Kidney (tissue), 14 donors: ENCODE data around the gene STXBP1. TPM values are rescaled to one million over a fixed set of nuclear protein-coding genes. Genes with fewer than 3 reads are reported as not detected.

ENCODE experiments used
- DNase-seq, 5 donors: peaks; one replicate each; pipeline ENCODE4 v3.0.0-alpha.2; 2013 to 2020
- FAIRE-seq: peaks from 2 replicates; lab custom pipeline; 2012; peaks lifted over from hg19 to GRCh38; lab: Jason Lieb, UNC
- H3K27ac ChIP-seq, 2 donors: one replicate each; pipeline ENCODE4 v1.7.0; 2013; ENCODE audit warnings: low read depth in 2 of 2, low read length in 2 of 2, inconsistent platforms in 1 of 2
- H3K27me3 ChIP-seq: one replicate; pipeline ENCODE4 v1.7.1; 2013; ENCODE audit warnings: low read length, inconsistent platforms; ENCODE audit not compliant: control insufficient read depth, insufficient read depth
- H3K36me3 ChIP-seq, 3 donors: one replicate each; pipeline versions ENCODE4 v1.7.0 to v1.7.1; 2013; ENCODE audit warnings: low read length in 3 of 3, control low read depth in 1 of 3, inconsistent platforms in 1 of 3; ENCODE audit not compliant: insufficient read depth in 3 of 3, control insufficient read depth in 2 of 3
- H3K4me1 ChIP-seq, 3 donors: one replicate each; pipeline versions ENCODE4 v1.7.0 to v1.7.1; 2013; ENCODE audit warnings: low read length in 3 of 3, inconsistent platforms in 1 of 3, low read depth in 1 of 3; ENCODE audit not compliant: control insufficient read depth in 2 of 3, insufficient read depth in 2 of 3
- H3K4me3 ChIP-seq, 3 donors: one replicate each; pipeline versions ENCODE4 v1.7.0 to v1.8.1; 2013; ENCODE audit warnings: low read length in 3 of 3, control low read depth in 1 of 3, inconsistent platforms in 1 of 3
- H3K9ac ChIP-seq, 3 donors: one replicate each; pipeline versions ENCODE4 v1.7.0 to v1.7.1; 2013; ENCODE audit warnings: low read length in 3 of 3, control low read depth in 1 of 3, inconsistent platforms in 1 of 3
- H3K9me3 ChIP-seq, 3 donors: one replicate each; pipeline versions ENCODE4 v1.7.0 to v1.7.1; 2013; ENCODE audit warnings: low read length in 3 of 3, control low read depth in 1 of 3, inconsistent platforms in 1 of 3; ENCODE audit not compliant: control insufficient read depth in 2 of 3, insufficient read depth in 1 of 3
- intact Hi-C: fragments of 100-400 bp; cut with DNase I; formaldehyde crosslinking; loops from one replicate; pipeline ENCODE4 v1.11.1; 2022
- polyA plus RNA-seq: library from polyadenylated mRNA; stranded (reverse); fragments of 350-450 nt; fragmentation: Illumina TruSeq; extraction: RNeasy Lipid Tissue Mini Kit (QIAGEN cat#74804); gene quantifications from one replicate; pipeline ENCODE4 v1.2.3, GENCODE V29; 2014; ENCODE audit warnings: low read depth, low replicate concordance; ENCODE audit not compliant: insufficient read depth
- total RNA-seq: library from RNA; stranded (reverse); fragmentation: NEBNext Ultra II Directional; extraction: Animal tissue kit (Norgen Biotek cat#: 25700); gene quantifications from one replicate; pipeline ENCODE4 v1.2.1, GENCODE V29; 2021
- TF ChIP-seq, protein P1 (sequence below): IDR thresholded peaks from 3 replicates; pipeline ENCODE4 v1.5.1; 2012; ENCODE audit warnings: mild to moderate bottlenecking, moderate library complexity, borderline replicate concordance; ENCODE audit not compliant: insufficient read depth; ENCODE audit errors: extremely low read depth
- donor health status: control.
- donor health status: control.
- donor health status: control.
- donor health status: control.
- donor health status: control.
- donor health status: DM: yes; HTN: yes; CAD: no.
- donor health status: Normal renal cell carcinoma (clear cell type).

Gene STXBP1
- total and polyA plus RNA-seq, 2 donors from 2014 or later, result 14.3 to 32.8 TPM

DNA sequence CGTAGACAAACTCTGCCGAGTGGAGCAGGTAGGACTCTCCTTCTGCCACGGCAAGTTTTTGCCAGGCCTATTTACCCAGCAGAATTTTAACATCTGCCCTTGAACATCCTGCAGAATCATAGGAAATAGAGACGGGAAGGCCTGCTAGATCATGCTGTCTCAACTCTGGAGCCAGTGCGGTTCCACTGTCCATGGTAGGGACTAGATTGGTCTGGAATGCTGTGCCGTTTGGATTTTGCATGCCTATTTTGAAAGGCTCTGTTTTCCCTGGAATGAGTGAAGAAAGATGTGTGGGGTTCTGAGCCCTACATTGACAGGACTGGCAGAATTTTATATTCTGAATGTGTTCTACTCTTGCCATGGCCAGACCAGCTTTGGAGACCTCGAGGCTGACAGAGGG, 61.2 kb downstream of the STXBP1 start:
- H3K4me3 ChIP-seq, result no peak overlapping the region
- DNase-seq (no peak), FAIRE-seq (no peak)
- H3K4me1 ChIP-seq, result no peaks in the 10 kb centered on the region
- H3K36me3 ChIP-seq, result peaks cover 3 to 24% (median 8%) of the 10 kb centered on the region in 3 donors
- no peak overlapping the region for H3K9ac ChIP-seq
- no peaks in the 10 kb centered on the region for H3K9me3 ChIP-seq
- H3K27me3 ChIP-seq, result no peaks in the 10 kb centered on the region
- TF ChIP-seq, protein P1, sequence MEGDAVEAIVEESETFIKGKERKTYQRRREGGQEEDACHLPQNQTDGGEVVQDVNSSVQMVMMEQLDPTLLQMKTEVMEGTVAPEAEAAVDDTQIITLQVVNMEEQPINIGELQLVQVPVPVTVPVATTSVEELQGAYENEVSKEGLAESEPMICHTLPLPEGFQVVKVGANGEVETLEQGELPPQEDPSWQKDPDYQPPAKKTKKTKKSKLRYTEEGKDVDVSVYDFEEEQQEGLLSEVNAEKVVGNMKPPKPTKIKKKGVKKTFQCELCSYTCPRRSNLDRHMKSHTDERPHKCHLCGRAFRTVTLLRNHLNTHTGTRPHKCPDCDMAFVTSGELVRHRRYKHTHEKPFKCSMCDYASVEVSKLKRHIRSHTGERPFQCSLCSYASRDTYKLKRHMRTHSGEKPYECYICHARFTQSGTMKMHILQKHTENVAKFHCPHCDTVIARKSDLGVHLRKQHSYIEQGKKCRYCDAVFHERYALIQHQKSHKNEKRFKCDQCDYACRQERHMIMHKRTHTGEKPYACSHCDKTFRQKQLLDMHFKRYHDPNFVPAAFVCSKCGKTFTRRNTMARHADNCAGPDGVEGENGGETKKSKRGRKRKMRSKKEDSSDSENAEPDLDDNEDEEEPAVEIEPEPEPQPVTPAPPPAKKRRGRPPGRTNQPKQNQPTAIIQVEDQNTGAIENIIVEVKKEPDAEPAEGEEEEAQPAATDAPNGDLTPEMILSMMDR, result no peak
- no peak overlapping the region for H3K27ac ChIP-seq
- intact Hi-C loops, result no loop called here

DNA sequence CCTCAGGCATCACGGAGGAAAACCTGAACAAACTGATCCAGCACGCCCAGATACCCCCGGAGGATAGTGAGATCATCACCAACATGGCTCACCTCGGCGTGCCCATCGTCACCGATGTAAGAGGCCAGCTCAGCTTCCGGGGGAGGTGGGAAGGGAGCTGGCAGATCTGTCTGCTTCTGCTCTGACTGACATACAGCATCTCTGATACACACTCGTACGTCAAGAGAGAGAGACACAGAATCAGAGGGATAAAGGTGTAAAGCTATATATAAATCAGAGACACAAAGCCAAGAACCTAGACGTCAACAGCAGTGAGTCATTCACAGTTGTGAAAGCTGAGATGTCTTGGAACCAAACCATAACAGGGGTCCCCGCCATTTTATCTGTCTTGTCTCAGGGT, 64.6 kb downstream of the STXBP1 start:
- no peaks in the 10 kb centered on the region for H3K4me1 ChIP-seq
- H3K9me3 ChIP-seq, result no peaks in the 10 kb centered on the region
- H3K36me3 ChIP-seq, result peaks cover 3 to 26% (median 19%) of the 10 kb centered on the region in 3 donors
- no peak overlapping the region for H3K9ac ChIP-seq
- FAIRE-seq (no peak), DNase-seq (no peak)
- TF ChIP-seq, protein P1, result no peak
- no peak overlapping the region for H3K27ac ChIP-seq
- H3K4me3 ChIP-seq, result no peak overlapping the region
- intact Hi-C loops, result no loop called here
- H3K27me3 ChIP-seq, result no peaks in the 10 kb centered on the region

DNA sequence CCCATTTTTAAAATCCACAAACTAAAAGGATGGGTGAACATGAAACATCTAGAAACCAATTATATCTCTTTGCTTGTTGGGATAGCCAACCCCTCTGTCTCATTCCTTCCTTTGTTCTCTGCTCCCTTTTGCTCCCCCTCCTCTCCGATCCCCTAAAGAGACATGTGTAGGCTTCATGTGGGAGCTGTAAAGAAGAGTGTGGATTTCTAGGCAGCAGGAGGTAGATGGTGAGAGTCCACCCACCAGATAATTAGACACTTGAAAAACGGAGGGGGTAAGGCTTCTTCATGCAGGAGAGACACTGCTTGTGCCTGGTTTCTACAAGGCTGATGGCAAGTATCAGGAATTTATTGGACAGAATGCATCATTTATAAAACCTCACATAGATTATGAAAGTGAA, 67.4 kb downstream of the STXBP1 start:
- peaks cover 0 to 22% (median 17%) of the 10 kb centered on the region in 3 donors for H3K36me3 ChIP-seq
- FAIRE-seq, result no peak
- intact Hi-C loops, result no loop called here

DNA sequence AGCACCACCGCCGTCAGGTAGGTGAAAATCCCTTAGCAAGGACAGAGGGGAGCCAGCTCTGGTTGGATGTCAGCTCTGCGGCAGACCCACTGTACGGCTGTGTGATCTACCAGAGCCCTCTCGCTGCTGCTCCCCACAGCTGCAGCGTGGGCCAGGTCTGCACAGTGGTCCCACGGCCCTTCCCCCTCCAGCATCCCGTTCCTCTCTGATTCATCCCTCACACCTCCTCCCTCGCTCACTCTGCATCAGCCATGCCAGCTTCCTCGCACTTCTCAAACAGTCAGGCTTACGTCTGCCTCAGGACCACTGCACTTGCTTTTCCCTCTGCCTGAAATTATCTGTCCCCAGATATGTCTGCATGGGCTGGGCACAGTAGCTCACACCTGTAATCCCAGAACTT, 68.1 kb downstream of the STXBP1 start:
- intact Hi-C loops, result no loop called here
- H3K9me3 ChIP-seq, result no peaks in the 10 kb centered on the region
- no peak overlapping the region for H3K27ac ChIP-seq
- FAIRE-seq, result no peak
- no peaks in the 10 kb centered on the region for H3K4me1 ChIP-seq
- H3K4me3 ChIP-seq, result no peak overlapping the region
- H3K9ac ChIP-seq, result no peak overlapping the region
- H3K27me3 ChIP-seq, result no peaks in the 10 kb centered on the region
- no peak for DNase-seq
- peaks cover 0 to 22% (median 14%) of the 10 kb centered on the region in 3 donors for H3K36me3 ChIP-seq
- TF ChIP-seq, protein P1, result no peak

More for the DNA sequence above, 67.4 kb downstream of the STXBP1 start:
- Histone ChIP-seq H3K4me1 (no peaks in the 10 kb centered on the region), H3K9me3 (no peaks in the 10 kb centered on the region), H3K27me3 (no peaks in the 10 kb centered on the region), H3K27ac (no peak overlapping the region), H3K4me3 (no peak overlapping the region), H3K9ac (no peak overlapping the region)
- TF ChIP-seq, protein P1, result no peak
- no peak for DNase-seq
